IMR-90 (cell line): ENCODE data around the gene DPEP3. TPM values are rescaled to one million over a fixed set of nuclear protein-coding genes. Genes with fewer than 3 reads are reported as not detected.

Source experiments
- ATAC-seq: fragments of 200-7000 bp; cut with Tn5 transposase; 2 replicates; pipeline ENCODE4 v1.9.1; 2020; ENCODE audit warnings: low read depth, mild to moderate bottlenecking, moderate library complexity
- BruUV-seq: library from RNA; stranded (reverse); fragments of 400-500 nt; replicated peaks from 2 replicates; lab custom pipeline; 2021; lab: Mats Ljungman, UMichigan
- CTCF ChIA-PET: fragments of 300-600 bp; formaldehyde crosslinking; extraction: SDS; loops from one replicate; lab custom pipeline; 2021; ENCODE audit warnings: antibody characterized with exemption; lab: Yijun Ruan, JAX
- POLR2A ChIA-PET: fragments of 300-600 bp; sonication (Branson Sonifier 250); formaldehyde crosslinking; loops from one replicate; lab custom pipeline; 2022; ENCODE audit warnings: antibody characterized with exemption; ENCODE audit not compliant: unreplicated experiment; lab: Charles Lee
- DNase-seq: peaks from one replicate; pipeline ENCODE4 v3.0.0; 2013
- H2AFZ ChIP-seq: replicated peaks from 2 replicates; pipeline ENCODE3; 2013; ENCODE audit warnings: low read length, mild to moderate bottlenecking; ENCODE audit not compliant: poor library complexity
- H2AK5ac ChIP-seq: 2 replicates; pipeline ENCODE4 v1.6.1; 2013; ENCODE audit warnings: low read depth, low read length, inconsistent platforms
- H2AK9ac ChIP-seq: replicated peaks from 2 replicates; pipeline ENCODE3; 2013; ENCODE audit warnings: mild to moderate bottlenecking, low read depth, low read length, moderate library complexity; ENCODE audit not compliant: poor library complexity
- H2BK120ac ChIP-seq: 2 replicates; pipeline ENCODE4 v1.6.1; 2013; ENCODE audit warnings: low read depth, low read length, inconsistent platforms
- H2BK15ac ChIP-seq: 3 replicates; pipeline ENCODE4 v1.6.1; 2013; ENCODE audit warnings: low read depth, low read length, inconsistent platforms
- H2BK20ac ChIP-seq: 2 replicates; pipeline ENCODE4 v1.6.1; 2013; ENCODE audit warnings: low read depth, mild to moderate bottlenecking, inconsistent platforms, low read length, moderate library complexity
- H2BK5ac ChIP-seq: 2 replicates; pipeline ENCODE4 v1.6.1; 2013; ENCODE audit warnings: mild to moderate bottlenecking, low read depth, low read length, inconsistent platforms; ENCODE audit not compliant: poor library complexity, severe bottlenecking
- H3K14ac ChIP-seq: replicated peaks from 2 replicates; pipeline ENCODE4 v1.6.1; 2013; ENCODE audit warnings: low read depth, low read length, inconsistent platforms
- H3K18ac ChIP-seq: 2 replicates; pipeline ENCODE4 v1.6.1; 2013; ENCODE audit warnings: low read depth, low read length, control low read depth
- H3K23ac ChIP-seq: 2 replicates; pipeline ENCODE4 v1.6.1; 2013; ENCODE audit warnings: low read depth, low read length, inconsistent platforms
- H3K27ac ChIP-seq: 2 replicates; pipeline ENCODE4 v1.5.1; 2013; ENCODE audit warnings: mild to moderate bottlenecking, control low read depth, low read length; ENCODE audit not compliant: insufficient read depth
- H3K27me3 ChIP-seq: 2 replicates; pipeline ENCODE4 v1.6.1; 2013; ENCODE audit warnings: low read length; ENCODE audit not compliant: control insufficient read depth, insufficient read depth
- H3K36me3 ChIP-seq: 2 replicates; pipeline ENCODE4 v1.6.1; 2013; ENCODE audit warnings: low read length, mixed read lengths; ENCODE audit not compliant: control insufficient read depth, insufficient read depth
- H3K4ac ChIP-seq: 2 replicates; pipeline ENCODE4 v1.6.1; 2013; ENCODE audit warnings: low read depth, low read length, inconsistent platforms
- H3K4me1 ChIP-seq: 2 replicates; pipeline ENCODE4 v1.6.1; 2013; ENCODE audit warnings: low read length, mixed read lengths; ENCODE audit not compliant: control insufficient read depth, insufficient read depth
- H3K4me2 ChIP-seq: 2 replicates; pipeline ENCODE4 v1.6.1; 2013; ENCODE audit warnings: low read depth, mild to moderate bottlenecking, control low read depth, low read length, moderate library complexity
- H3K4me3 ChIP-seq: 2 replicates; pipeline ENCODE4 v1.5.1; 2013; ENCODE audit warnings: low read depth, mild to moderate bottlenecking, control low read depth, low read length, moderate library complexity; ENCODE audit not compliant: insufficient read depth
- H3K56ac ChIP-seq: 2 replicates; pipeline ENCODE4 v1.6.1; 2013; ENCODE audit warnings: low read length, inconsistent platforms; ENCODE audit not compliant: insufficient read depth; ENCODE audit errors: extremely low read depth
- H3K79me1 ChIP-seq, 2 experiments: 2 replicates each; pipeline ENCODE4 v1.6.1; 2013; ENCODE audit warnings: low read length in 2 of 2, inconsistent platforms in 1 of 2, low read depth in 1 of 2
- H3K9ac ChIP-seq: 2 replicates; pipeline ENCODE4 v1.6.1; 2013; ENCODE audit warnings: low read depth, low read length, control low read depth
- H3K9me1 ChIP-seq: 2 replicates; pipeline ENCODE4 v1.6.1; 2013; ENCODE audit warnings: low read length, inconsistent platforms; ENCODE audit not compliant: insufficient read depth
- H3K9me3 ChIP-seq: 2 replicates; pipeline ENCODE4 v1.6.1; 2013; ENCODE audit warnings: low read length; ENCODE audit not compliant: control insufficient read depth, insufficient read depth
- H4K20me1 ChIP-seq: 2 replicates; pipeline ENCODE4 v1.6.1; 2013; ENCODE audit warnings: low read length, inconsistent platforms; ENCODE audit not compliant: insufficient read depth
- H4K5ac ChIP-seq: 2 replicates; pipeline ENCODE4 v1.6.1; 2013; ENCODE audit warnings: mild to moderate bottlenecking, low read depth, low read length, control low read depth
- H4K8ac ChIP-seq, 2 experiments: 2 replicates each; pipeline ENCODE4 v1.6.1; 2013; ENCODE audit warnings: low read depth in 2 of 2, low read length in 2 of 2, control low read depth in 1 of 2, inconsistent platforms in 1 of 2
- H4K91ac ChIP-seq: 2 replicates; pipeline ENCODE4 v1.6.1; 2013; ENCODE audit warnings: low read depth, low read length, inconsistent platforms; ENCODE audit not compliant: insufficient read depth
- BHLHE40 ChIP-seq: fragments of 150-350 bp; IDR thresholded peaks from 2 replicates; pipeline ENCODE4 v1.6.1; 2016; ENCODE audit warnings: mild to moderate bottlenecking, low read depth, low read length
- CEBPB ChIP-seq: IDR thresholded peaks from 2 replicates; pipeline ENCODE4 v1.6.1; 2012; ENCODE audit warnings: low read depth, low read length, improper control_type of control experiment
- CHD1 ChIP-seq: IDR thresholded peaks from 2 replicates; pipeline ENCODE4 v1.6.1; 2012; ENCODE audit warnings: low read depth, low read length, improper control_type of control experiment
- ELK1 ChIP-seq: fragments of 150-350 bp; IDR thresholded peaks from 2 replicates; pipeline ENCODE4 v1.6.1; 2016; ENCODE audit warnings: low read depth, mild to moderate bottlenecking, low read length, moderate library complexity, borderline replicate concordance
- FOS ChIP-seq: fragments of 150-350 bp; IDR thresholded peaks from 2 replicates; pipeline ENCODE4 v1.6.1; 2016; ENCODE audit warnings: low read depth, low read length
- MAZ ChIP-seq: IDR thresholded peaks from 2 replicates; pipeline ENCODE4 v1.6.1; 2012; ENCODE audit warnings: low read depth, mild to moderate bottlenecking, low read length, improper control_type of control experiment, moderate library complexity, borderline replicate concordance
- NFE2L2 ChIP-seq: fragments of 150-350 bp; IDR thresholded peaks from 2 replicates; pipeline ENCODE4 v1.6.1; 2016; ENCODE audit warnings: low read depth, mild to moderate bottlenecking, low read length
- RAD21 ChIP-seq: IDR thresholded peaks from 2 replicates; pipeline ENCODE4 v1.6.1; 2012; ENCODE audit warnings: low read length, improper control_type of control experiment
- RCOR1 ChIP-seq: IDR thresholded peaks from 2 replicates; pipeline ENCODE4 v1.6.1; 2012; ENCODE audit warnings: mild to moderate bottlenecking, low read length, improper control_type of control experiment; ENCODE audit not compliant: insufficient replicate concordance
- RFX5 ChIP-seq: IDR thresholded peaks from 2 replicates; pipeline ENCODE4 v1.8.0; 2012; ENCODE audit warnings: low read depth, mild to moderate bottlenecking, low read length, moderate library complexity
- SMC3 ChIP-seq: fragments of 150-350 bp; IDR thresholded peaks from 2 replicates; pipeline ENCODE4 v1.6.1; 2016; ENCODE audit warnings: low read depth, mild to moderate bottlenecking, antibody characterized with exemption, low read length, moderate library complexity
- WGBS, 2 experiments: methylation state at CpG; one replicate each; pipeline versions ENCODE4 v1.1.5 to v1.1.7; 2013; ENCODE audit warnings: missing lambda C conversion rate in 2 of 2; ENCODE audit not compliant: insufficient read length in 1 of 2; ENCODE audit errors: extremely low coverage in 2 of 2; 5-methylcytosine and 5-hydroxymethylcytosine counted together
- dilution Hi-C: fragments of 300-500 bp; cut with HindIII; formaldehyde crosslinking; loops from one replicate; pipeline ENCODE4 v1.14.3; 2018; ENCODE audit warnings: low sequenced_read_pairs; ENCODE audit not compliant: unreplicated experiment
- in situ Hi-C: fragments of 300-500 bp; cut with MboI; formaldehyde crosslinking; loops from 3 replicates; pipeline ENCODE4 v1.14.3; 2019; ENCODE audit warnings: low sequenced_read_pairs, inconsistent platforms, mixed read lengths
- intact Hi-C: fragments of 100-400 bp; cut with micrococcal nuclease; formaldehyde crosslinking; loops from 2 replicates; pipeline ENCODE4 v1.10.0; 2022
- polyA plus RNA-seq, 3 experiments: library from polyadenylated mRNA; depleted of rRNA; stranded (reverse); fragments of >200 nt; gene quantifications; 2 replicates each; pipeline ENCODE4 v1.2.3, GENCODE V29; 2012; ENCODE audit warnings: low replicate concordance in 1 of 3
- total RNA-seq: library from RNA; depleted of rRNA; stranded (reverse); fragments of >200 nt; gene quantifications from 2 replicates; pipeline ENCODE4 v1.2.3, GENCODE V29; 2012
- TF ChIP-seq, protein P1 (sequence below): fragments of 150-350 bp; IDR thresholded peaks from 2 replicates; pipeline ENCODE4 v1.6.1; 2017; ENCODE audit warnings: mild to moderate bottlenecking, antibody characterized with exemption, low read length, low read depth

The DPEP3 gene
- total and polyA plus RNA-seq, 2 of the 4 experiments (the other 2 are of a cell fraction), result not detected

DNA sequence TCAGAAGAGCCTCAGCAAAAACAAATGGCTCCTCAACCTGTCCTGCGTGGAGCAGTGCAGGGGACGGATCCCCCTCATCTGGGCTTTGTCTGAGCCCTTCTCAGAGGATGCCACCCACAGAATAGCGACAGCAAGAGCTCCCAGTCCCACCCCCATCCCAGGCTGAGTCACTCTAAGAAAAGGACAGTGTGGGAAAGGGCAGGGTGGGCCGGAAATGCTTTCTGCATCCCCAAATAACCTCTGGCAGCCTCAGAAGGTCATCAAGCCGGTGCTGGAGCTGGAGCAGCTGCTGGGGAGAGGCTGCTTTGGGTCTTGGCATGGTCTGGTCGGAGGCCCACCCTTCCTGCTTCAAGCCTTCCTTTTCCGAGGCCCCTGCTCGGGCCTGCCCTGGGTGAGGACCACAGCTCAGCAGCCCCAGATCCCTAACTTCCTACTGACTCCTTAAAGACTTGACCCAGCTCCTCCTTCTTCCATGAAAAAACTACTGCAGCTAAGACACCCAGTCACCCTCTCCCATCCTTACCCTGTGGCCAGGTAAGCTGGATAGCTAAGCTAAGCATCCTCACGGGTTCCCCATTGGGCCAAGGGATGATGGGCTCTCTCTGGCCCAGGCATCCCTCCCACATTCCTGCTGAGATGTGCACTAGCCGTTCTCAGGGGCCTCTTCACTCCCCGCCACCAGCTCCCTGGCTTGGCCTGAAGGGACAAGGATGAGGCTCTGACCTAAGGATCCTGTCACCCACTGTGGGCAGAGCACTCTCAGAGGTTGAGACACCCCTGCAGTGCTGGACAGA, 20.6 kb downstream of the DPEP3 start (continued):
- TF ChIP-seq, protein P1, sequence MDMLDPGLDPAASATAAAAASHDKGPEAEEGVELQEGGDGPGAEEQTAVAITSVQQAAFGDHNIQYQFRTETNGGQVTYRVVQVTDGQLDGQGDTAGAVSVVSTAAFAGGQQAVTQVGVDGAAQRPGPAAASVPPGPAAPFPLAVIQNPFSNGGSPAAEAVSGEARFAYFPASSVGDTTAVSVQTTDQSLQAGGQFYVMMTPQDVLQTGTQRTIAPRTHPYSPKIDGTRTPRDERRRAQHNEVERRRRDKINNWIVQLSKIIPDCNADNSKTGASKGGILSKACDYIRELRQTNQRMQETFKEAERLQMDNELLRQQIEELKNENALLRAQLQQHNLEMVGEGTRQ, result no peak
- TF ChIP-seq BHLHE40 (no peak), CHD1 (no peak)

- no peak overlapping the region for H3K14ac ChIP-seq
- no peak overlapping the region for H2BK5ac ChIP-seq
- peaks cover 31% of the 10 kb centered on the region for H3K9me1 ChIP-seq
- no peak overlapping the region for H2BK15ac ChIP-seq
- BruUV-seq, result no TSS peak
- H3K56ac ChIP-seq, result no peak overlapping the region
- no peak overlapping the region for H3K4me3 ChIP-seq
- no CpG with 5 or more reads among the region's 9 CpGs for WGBS, 2 experiments
- ATAC-seq (no peak), DNase-seq (no peak)
- H3K23ac ChIP-seq, result no peak overlapping the region
- peaks cover 67% of the 10 kb centered on the region for H4K20me1 ChIP-seq
- no peak overlapping the region for H2AK9ac ChIP-seq
- intact Hi-C loops (no loop called here), in situ Hi-C loops (no loop called here), dilution Hi-C loops (no loop called here)
- CTCF ChIA-PET, result no interaction called here
- no peak overlapping the region for H4K91ac ChIP-seq
- H3K4ac ChIP-seq, result no peak overlapping the region
- H2BK120ac ChIP-seq, result no peak overlapping the region
- POLR2A ChIA-PET, result no interaction called here
- no peak overlapping the region for H2AK5ac ChIP-seq
- H3K79me1 ChIP-seq, result peaks cover 48 to 77% of the 10 kb centered on the region in 2 experiments
- no peaks in the 10 kb centered on the region for H3K9me3 ChIP-seq
- no peak overlapping the region for H2BK20ac ChIP-seq
- H3K36me3 ChIP-seq, result peaks cover 78% of the 10 kb centered on the region
- peaks cover 25% of the 10 kb centered on the region for H3K4me1 ChIP-seq
- no peak overlapping the region for H3K4me2 ChIP-seq
- no peak overlapping the region for H4K5ac ChIP-seq
- H3K27ac ChIP-seq, result no peak overlapping the region
- H2AFZ ChIP-seq, result no peak overlapping the region
- no peaks in the 10 kb centered on the region for H3K27me3 ChIP-seq
- no peak overlapping the region for H3K18ac ChIP-seq
- H3K9ac ChIP-seq, result no peak overlapping the region
- no peak overlapping the region for H4K8ac ChIP-seq
- TF ChIP-seq MAZ (no peak), FOS (no peak), NFE2L2 (no peak), SMC3 (no peak), ELK1 (no peak), RCOR1 (no peak), RFX5 (no peak), RAD21 (no peak), CEBPB (no peak)
- TF ChIP-seq, protein P1, result no peak
Measured at GRCh38 chr16:67957622-67958021, 22.7 kb downstream of the DPEP3 start.
